Mesenchymal stem cell (in vitro differentiated cells and primary cell): Measurements from ENCODE around the gene SYT7. TPM values are rescaled to one million over a fixed set of nuclear protein-coding genes. Genes with fewer than 3 reads are reported as not detected.
"Not testable (repeated sequence)": the region's sequence is repeated elsewhere in the genome, so short reads cannot be mapped to it uniquely, and the experiment has no call there.

Experiments
- DNase-seq: peaks from one replicate; pipeline ENCODE4 v3.0.0-alpha.2; 2013
- H2AFZ ChIP-seq: one replicate; pipeline ENCODE4 v1.6.1; 2013; ENCODE audit warnings: low read depth, mild to moderate bottlenecking, control low read depth, inconsistent platforms, low read length, moderate library complexity
- H2AK5ac ChIP-seq: 2 replicates; pipeline ENCODE4 v1.6.1; 2013; ENCODE audit warnings: low read length, moderate library complexity, mild to moderate bottlenecking, inconsistent platforms; ENCODE audit not compliant: severe bottlenecking
- H2BK120ac ChIP-seq: one replicate; pipeline ENCODE4 v1.6.1; 2013; ENCODE audit warnings: low read depth, mild to moderate bottlenecking, inconsistent platforms, low read length, moderate library complexity
- H2BK12ac ChIP-seq, 2 experiments: one replicate each; pipeline ENCODE4 v1.6.1; 2013; ENCODE audit warnings: inconsistent platforms in 2 of 2, low read length in 2 of 2, mild to moderate bottlenecking in 2 of 2, moderate library complexity in 2 of 2, control low read depth in 1 of 2
- H2BK15ac ChIP-seq: one replicate; pipeline ENCODE4 v1.6.1; 2013; ENCODE audit warnings: mild to moderate bottlenecking, low read depth, inconsistent platforms; ENCODE audit not compliant: poor library complexity, severe bottlenecking
- H2BK5ac ChIP-seq: 2 replicates; pipeline ENCODE4 v1.6.1; 2013; ENCODE audit warnings: low read depth, mild to moderate bottlenecking, low read length, control low read depth, inconsistent platforms; ENCODE audit not compliant: poor library complexity, severe bottlenecking
- H3K14ac ChIP-seq, 2 experiments: one replicate each; pipeline ENCODE4 v1.6.1; 2013; ENCODE audit warnings: inconsistent platforms in 2 of 2, low read length in 2 of 2, control low read depth in 1 of 2, mild to moderate bottlenecking in 1 of 2, moderate library complexity in 1 of 2
- H3K18ac ChIP-seq, 2 experiments: one replicate each; pipeline ENCODE4 v1.6.1; 2013; ENCODE audit warnings: inconsistent platforms in 2 of 2, low read length in 2 of 2, control low read depth in 1 of 2, low read depth in 1 of 2, mild to moderate bottlenecking in 1 of 2
- H3K23ac ChIP-seq, 2 experiments: one replicate each; pipeline ENCODE4 v1.6.1; 2013; ENCODE audit warnings: inconsistent platforms in 2 of 2, low read length in 2 of 2, mild to moderate bottlenecking in 2 of 2, moderate library complexity in 2 of 2, control low read depth in 1 of 2
- H3K27ac ChIP-seq: 2 replicates; pipeline ENCODE4 v1.5.1; 2013; ENCODE audit warnings: mild to moderate bottlenecking, moderate library complexity, low read length, control low read depth, inconsistent platforms; ENCODE audit not compliant: poor library complexity, severe bottlenecking
- H3K27me3 ChIP-seq, 2 experiments: 2 replicates each; pipeline versions ENCODE4 v1.6.1 to v1.7.0; 2013; ENCODE audit warnings: low read length in 2 of 2, mild to moderate bottlenecking in 2 of 2, moderate library complexity in 2 of 2, control low read depth in 1 of 2, inconsistent platforms in 1 of 2; ENCODE audit not compliant: control insufficient read depth in 1 of 2, insufficient read depth in 1 of 2
- H3K36me3 ChIP-seq, 2 experiments: 2 replicates each; pipeline versions ENCODE4 v1.6.1 to v1.7.0; 2013; ENCODE audit warnings: low read length in 2 of 2, control low read depth in 1 of 2, inconsistent platforms in 1 of 2, low read depth in 1 of 2, mild to moderate bottlenecking in 1 of 2; ENCODE audit not compliant: insufficient read depth in 2 of 2, control insufficient read depth in 1 of 2
- H3K4ac ChIP-seq, 2 experiments: one replicate each; pipeline ENCODE4 v1.6.1; 2013; ENCODE audit warnings: inconsistent platforms in 2 of 2, low read length in 2 of 2, mild to moderate bottlenecking in 2 of 2, moderate library complexity in 2 of 2, control low read depth in 1 of 2, low read depth in 1 of 2
- H3K4me1 ChIP-seq: 2 replicates; pipeline ENCODE4 v1.6.1; 2013; ENCODE audit warnings: low read depth, low read length, control low read depth; ENCODE audit not compliant: control insufficient read depth, insufficient read depth
- H3K4me2 ChIP-seq: 2 replicates; pipeline ENCODE4 v1.6.1; 2013; ENCODE audit warnings: low read length, mild to moderate bottlenecking, inconsistent platforms; ENCODE audit not compliant: poor library complexity, severe bottlenecking
- H3K4me3 ChIP-seq, 2 experiments: 2 replicates each; pipeline versions ENCODE4 v1.5.1 to v1.7.0; 2013; ENCODE audit warnings: low read length in 2 of 2, mild to moderate bottlenecking in 2 of 2, control low read depth in 1 of 2, low read depth in 1 of 2; ENCODE audit not compliant: insufficient read depth in 1 of 2
- H3K79me1 ChIP-seq: replicated peaks from 2 replicates; pipeline ENCODE4 v1.6.1; 2013; ENCODE audit warnings: mild to moderate bottlenecking, control low read depth, low read length, inconsistent platforms; ENCODE audit not compliant: poor library complexity, severe bottlenecking
- H3K9ac ChIP-seq: 2 replicates; pipeline ENCODE4 v1.7.0; 2013; ENCODE audit warnings: mild to moderate bottlenecking, low read length, moderate library complexity
- H3K9me3 ChIP-seq: 2 replicates; pipeline ENCODE4 v1.7.0; 2013; ENCODE audit warnings: mild to moderate bottlenecking, low read length; ENCODE audit not compliant: control insufficient read depth
- H4K8ac ChIP-seq: one replicate; pipeline ENCODE4 v1.6.1; 2013; ENCODE audit warnings: inconsistent platforms, mild to moderate bottlenecking, low read length, moderate library complexity
- H4K91ac ChIP-seq: one replicate; pipeline ENCODE4 v1.6.1; 2013; ENCODE audit warnings: mild to moderate bottlenecking, low read length, inconsistent platforms
- WGBS: methylation state at CpG from one replicate; pipeline ENCODE4 v1.1.7; 2013; ENCODE audit warnings: mixed read lengths; 5-methylcytosine and 5-hydroxymethylcytosine counted together
- small RNA-seq: library from polyadenylated mRNA; stranded (forward); fragments of <200 nt; extraction: miRNeasy Mini kit (QIAGEN cat#:217004); gene quantifications from one replicate; pipeline ENCODE3, GENCODE V24; 2013; ENCODE audit warnings: low read depth

SYT7 gene

DNA sequence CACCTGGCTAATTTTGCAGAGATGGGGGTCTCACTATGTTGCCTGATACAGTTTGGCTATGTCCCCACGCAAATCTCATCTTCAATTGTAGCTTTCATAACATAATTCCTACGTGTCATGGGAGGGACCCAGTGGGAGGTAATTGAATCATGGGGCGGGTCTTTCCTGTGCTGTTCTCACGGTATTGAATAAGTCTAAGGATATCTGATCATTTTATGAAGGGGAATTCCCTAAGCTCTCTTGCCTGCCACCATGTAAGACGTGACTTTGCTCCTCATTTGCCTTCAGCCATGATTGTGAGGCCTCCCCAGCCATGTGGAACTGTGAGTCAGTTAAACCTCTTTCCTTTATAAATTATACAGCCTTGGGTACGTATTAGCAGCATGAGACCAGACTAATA lies 113.3 kb downstream of the SYT7 start:
- H3K27ac ChIP-seq, H3K9ac ChIP-seq, H4K91ac ChIP-seq, H3K18ac ChIP-seq, H3K9me3 ChIP-seq, H2AFZ ChIP-seq, H2BK5ac ChIP-seq, H3K4me1 ChIP-seq, H3K23ac ChIP-seq, DNase-seq, H3K14ac ChIP-seq, H2BK15ac ChIP-seq, H3K4me2 ChIP-seq, H2AK5ac ChIP-seq, H2BK12ac ChIP-seq, H3K79me1 ChIP-seq, H3K4ac ChIP-seq, H3K4me3 ChIP-seq, H2BK120ac ChIP-seq, H4K8ac ChIP-seq, H3K27me3 ChIP-seq: not testable (repeated sequence)
- peaks cover 14 to 30% of the 10 kb centered on the region in 2 experiments for H3K36me3 ChIP-seq
- 83% methylated on average over 6 of the region's 6 CpGs for WGBS

Small RNA genes lying within 50 kb of the gene (small RNA-seq; reads per million reads assigned to genes)
- not detected for gene MIR4488
